CD4-positive, CD25-positive, alpha-beta regulatory T cell (primary cell): ENCODE results near the gene SLC35F5. TPM values are rescaled to one million over a fixed set of nuclear protein-coding genes. Genes with fewer than 3 reads are reported as not detected.
"Not testable (repeated sequence)": the region's sequence is repeated elsewhere in the genome, so short reads cannot be mapped to it uniquely, and the experiment has no call there.

Source experiments
- ATAC-seq, 2 donors: fragments of 150-1000 bp; cut with Tn5 transposase; one replicate each; pipeline ENCODE4 v1.10.0; 2021; ENCODE audit warnings: low read depth in 2 of 2, moderate number of reproducible peaks in 2 of 2, moderate library complexity in 1 of 2
- DNase-seq, 3 donors: peaks; one replicate each; pipeline versions ENCODE4 v3.0.0 to v3.0.0-alpha.2; 2012 to 2022; ENCODE audit warnings: mixed read lengths in 1 of 3
- H3K27ac ChIP-seq: one replicate; pipeline ENCODE4 v1.7.0; 2013; ENCODE audit warnings: mild to moderate bottlenecking, low read length; ENCODE audit not compliant: insufficient read depth, poor library complexity, severe bottlenecking
- H3K27me3 ChIP-seq: one replicate; pipeline ENCODE4 v1.7.0; 2013; ENCODE audit warnings: low read length; ENCODE audit not compliant: control insufficient read depth, insufficient read depth
- H3K36me3 ChIP-seq: one replicate; pipeline ENCODE4 v1.7.0; 2013; ENCODE audit warnings: mild to moderate bottlenecking, low read length, moderate library complexity; ENCODE audit not compliant: control insufficient read depth, insufficient read depth
- H3K4me1 ChIP-seq: 2 replicates; pipeline ENCODE4 v1.7.0; 2013; ENCODE audit warnings: mild to moderate bottlenecking, low read length; ENCODE audit not compliant: insufficient read depth, control insufficient read depth, poor library complexity, severe bottlenecking
- H3K4me3 ChIP-seq: one replicate; pipeline ENCODE4 v1.7.0; 2013; ENCODE audit warnings: low read depth, mild to moderate bottlenecking, low read length, moderate library complexity
- H3K9me3 ChIP-seq, 2 experiments: 1 replicate in 1 of 2; 2 replicates in 1 of 2; pipeline ENCODE4 v1.7.0; 2013; ENCODE audit warnings: low read length in 2 of 2, mild to moderate bottlenecking in 1 of 2, moderate library complexity in 1 of 2; ENCODE audit not compliant: control insufficient read depth in 2 of 2
- H3K27ac Mint-ChIP-seq, 3 donors: one replicate each; pipeline ENCODE4 v1.8.0; 2020 to 2022; ENCODE audit warnings: mild to moderate bottlenecking in 3 of 3, mixed read lengths in 3 of 3, moderate library complexity in 2 of 3
- H3K27me3 Mint-ChIP-seq: one replicate; pipeline ENCODE4 v1.8.0; 2022; ENCODE audit warnings: mild to moderate bottlenecking, mixed read lengths
- H3K36me3 Mint-ChIP-seq: one replicate; pipeline ENCODE4 v1.8.0; 2020; ENCODE audit warnings: mixed read lengths
- H3K4me1 Mint-ChIP-seq, 4 donors: one replicate each; pipeline ENCODE4 v1.8.0; 2020 to 2022; ENCODE audit warnings: mixed read lengths in 4 of 4, mild to moderate bottlenecking in 1 of 4
- H3K4me3 Mint-ChIP-seq, 4 donors: one replicate each; pipeline ENCODE4 v1.8.0; 2020 to 2022; ENCODE audit warnings: mild to moderate bottlenecking in 4 of 4, mixed read lengths in 4 of 4, moderate library complexity in 3 of 4
- H3K9me3 Mint-ChIP-seq, 7 donors: one replicate each; pipeline ENCODE4 v1.8.0; 2020 to 2022; ENCODE audit warnings: mixed read lengths in 7 of 7, mild to moderate bottlenecking in 3 of 7, moderate library complexity in 2 of 7
- polyA plus RNA-seq, 4 donors: library from polyadenylated mRNA; unstranded; fragments of 300-500 nt; fragmentation: Illumina TruSeq; gene quantifications; one replicate each; pipeline ENCODE4 v1.2.3, GENCODE V29; 2021
- total RNA-seq: library from RNA; stranded (reverse); gene quantifications from one replicate; pipeline ENCODE4 v1.2.3, GENCODE V29; 2022

Gene SLC35F5
- total and polyA plus RNA-seq, 5 donors from 2014 or later, result 3.5 to 31.6 (median 5.9) TPM

GRCh38 chr2:113690871-113691270, 65.6 kb downstream of the SLC35F5 start:
- H3K4me1 ChIP-seq, H3K27ac ChIP-seq, H3K9me3 Mint-ChIP-seq, H3K4me3 ChIP-seq, H3K27me3 ChIP-seq, H3K9me3 ChIP-seq, H3K4me3 Mint-ChIP-seq, H3K27ac Mint-ChIP-seq, H3K36me3 Mint-ChIP-seq, H3K36me3 ChIP-seq, ATAC-seq, DNase-seq: not testable (repeated sequence)
- H3K4me1 Mint-ChIP-seq, result peaks cover 5 to 20% (median 13%) of the 10 kb centered on the region in 4 donors
- H3K27me3 Mint-ChIP-seq, result peaks cover 40% of the 10 kb centered on the region

- Histone ChIP-seq H3K36me3 (no peaks in the 10 kb centered on the region), H3K27me3 (peaks cover 3% of the 10 kb centered on the region), H3K9me3 (no peaks in the 10 kb centered on the region), H3K4me3 (no peak overlapping the region), H3K4me1 (no peaks in the 10 kb centered on the region), H3K27ac (no peak overlapping the region)
- ATAC-seq (no peak), DNase-seq (no peak)
- peaks cover 0 to 7% (median 0%) of the 10 kb centered on the region in 7 donors for H3K9me3 Mint-ChIP-seq
- no peaks in the 10 kb centered on the region for H3K4me1 Mint-ChIP-seq
- no peaks in the 10 kb centered on the region for H3K36me3 Mint-ChIP-seq
- peaks cover 28% of the 10 kb centered on the region for H3K27me3 Mint-ChIP-seq
- no peak overlapping the region for H3K27ac Mint-ChIP-seq
- no peak overlapping the region for H3K4me3 Mint-ChIP-seq
These were observed 69.9 kb downstream of the SLC35F5 start for GRCh38 chr2:113686537-113686936.

- H3K27me3 ChIP-seq, result peaks cover 3% of the 10 kb centered on the region
- Mint-ChIP-seq H3K4me3 (no peak overlapping the region), H3K36me3 (no peaks in the 10 kb centered on the region), H3K27ac (no peak overlapping the region), H3K27me3 (peaks cover 23% of the 10 kb centered on the region), H3K9me3 (peaks cover 0 to 7% (median 0%) of the 10 kb centered on the region in 7 donors), H3K4me1 (no peaks in the 10 kb centered on the region)
- H3K27ac ChIP-seq, result no peak overlapping the region
- ATAC-seq, result no peak
- DNase-seq, result no peak
- no peak overlapping the region for H3K4me3 ChIP-seq
- no peaks in the 10 kb centered on the region for H3K4me1 ChIP-seq
- no peaks in the 10 kb centered on the region for H3K9me3 ChIP-seq
- H3K36me3 ChIP-seq, result no peaks in the 10 kb centered on the region
These were observed 71.0 kb downstream of the SLC35F5 start for GRCh38 chr2:113685471-113685870.

- Histone ChIP-seq H3K4me1 (no peaks in the 10 kb centered on the region), H3K27me3 (peaks cover 2% of the 10 kb centered on the region), H3K36me3 (no peaks in the 10 kb centered on the region), H3K9me3 (no peaks in the 10 kb centered on the region), H3K27ac (no peak overlapping the region), H3K4me3 (no peak overlapping the region)
- no peaks in the 10 kb centered on the region for H3K4me1 Mint-ChIP-seq
- ATAC-seq (no peak), DNase-seq (no peak)
- H3K36me3 Mint-ChIP-seq, result no peaks in the 10 kb centered on the region
- H3K27me3 Mint-ChIP-seq, result peaks cover 21% of the 10 kb centered on the region
- H3K27ac Mint-ChIP-seq, result no peak overlapping the region
- H3K4me3 Mint-ChIP-seq, result no peak overlapping the region
- H3K9me3 Mint-ChIP-seq, result peaks cover 0 to 5% (median 0%) of the 10 kb centered on the region in 7 donors
These were observed 77.0 kb downstream of the SLC35F5 start for GRCh38 chr2:113679457-113679856.

- no peak overlapping the region for H3K4me3 ChIP-seq
- DNase-seq (no peak), ATAC-seq (no peak)
- no peaks in the 10 kb centered on the region for H3K36me3 ChIP-seq
- no peak overlapping the region for H3K27ac Mint-ChIP-seq
- H3K27ac ChIP-seq, result no peak overlapping the region
- H3K4me1 Mint-ChIP-seq, result no peaks in the 10 kb centered on the region
- no peaks in the 10 kb centered on the region for H3K9me3 ChIP-seq
- H3K4me1 ChIP-seq, result no peaks in the 10 kb centered on the region
- H3K9me3 Mint-ChIP-seq, result no peaks in the 10 kb centered on the region
- peaks cover 21% of the 10 kb centered on the region for H3K27me3 Mint-ChIP-seq
- H3K27me3 ChIP-seq, result peaks cover 2% of the 10 kb centered on the region
- H3K36me3 Mint-ChIP-seq, result no peaks in the 10 kb centered on the region
- no peak overlapping the region for H3K4me3 Mint-ChIP-seq
These were observed 79.1 kb downstream of the SLC35F5 start for GRCh38 chr2:113677330-113677729.

GRCh38 chr2:113676623-113677266, 79.7 kb downstream of the SLC35F5 start:
- H3K9me3 ChIP-seq, result no peaks in the 10 kb centered on the region
- Mint-ChIP-seq H3K9me3 (no peaks in the 10 kb centered on the region), H3K4me3 (no peak overlapping the region), H3K36me3 (no peaks in the 10 kb centered on the region), H3K27ac (no peak overlapping the region), H3K4me1 (no peaks in the 10 kb centered on the region), H3K27me3 (peaks cover 21% of the 10 kb centered on the region)
- ATAC-seq, result no peak
- H3K27me3 ChIP-seq, result peaks cover 2% of the 10 kb centered on the region
- H3K27ac ChIP-seq, result no peak overlapping the region
- H3K4me1 ChIP-seq, result no peaks in the 10 kb centered on the region
- no peaks in the 10 kb centered on the region for H3K36me3 ChIP-seq
- DNase-seq, result no peak
- H3K4me3 ChIP-seq, result no peak overlapping the region

GRCh38 chr2:113675875-113676274, 80.6 kb downstream of the SLC35F5 start:
- DNase-seq (no peak), ATAC-seq (no peak)
- H3K4me3 Mint-ChIP-seq, result no peak overlapping the region
- Histone ChIP-seq H3K4me3 (no peak overlapping the region), H3K27me3 (peaks cover 2% of the 10 kb centered on the region), H3K36me3 (no peaks in the 10 kb centered on the region), H3K4me1 (no peaks in the 10 kb centered on the region), H3K9me3 (no peaks in the 10 kb centered on the region), H3K27ac (no peak overlapping the region)
- no peaks in the 10 kb centered on the region for H3K9me3 Mint-ChIP-seq
- H3K36me3 Mint-ChIP-seq, result no peaks in the 10 kb centered on the region
- H3K4me1 Mint-ChIP-seq, result no peaks in the 10 kb centered on the region
- peaks cover 20% of the 10 kb centered on the region for H3K27me3 Mint-ChIP-seq
- H3K27ac Mint-ChIP-seq, result no peak overlapping the region

GRCh38 chr2:113672326-113672932, 84.0 kb downstream of the SLC35F5 start:
- Mint-ChIP-seq H3K27me3 (peaks cover under 1% of the 10 kb centered on the region), H3K27ac (no peak overlapping the region), H3K36me3 (no peaks in the 10 kb centered on the region), H3K4me1 (no peaks in the 10 kb centered on the region), H3K9me3 (peaks cover 0 to 2% (median 0%) of the 10 kb centered on the region in 7 donors), H3K4me3 (peak overlapping the region in 1 of 4 donors; percentile 3)
- DNase-seq (no peak), ATAC-seq (no peak)
- H3K4me3 ChIP-seq, result no peak overlapping the region
- no peaks in the 10 kb centered on the region for H3K9me3 ChIP-seq
- no peaks in the 10 kb centered on the region for H3K36me3 ChIP-seq
- no peaks in the 10 kb centered on the region for H3K4me1 ChIP-seq
- peaks cover 2% of the 10 kb centered on the region for H3K27me3 ChIP-seq
- no peak overlapping the region for H3K27ac ChIP-seq
